Thoracic aorta (tissue), 2 donors: ENCODE data around the gene BEST1. TPM values are rescaled to one million over a fixed set of nuclear protein-coding genes. Genes with fewer than 3 reads are reported as not detected.

Source experiments
- ATAC-seq: fragments of 150-250 bp; one replicate; pipeline ENCODE4 v1.8.0; 2017; ENCODE audit warnings: low read depth; ENCODE audit not compliant: insufficient number of reproducible peaks, low FRiP score
- DNase-seq: peaks from one replicate; pipeline ENCODE4 v3.0.0-alpha.2; 2020; ENCODE audit warnings: low spot score
- H3K27ac ChIP-seq, 2 donors: fragments of 200-600 bp; sonication (generic); 1 replicate in 1 of 2; 2 replicates in 1 of 2; pipeline ENCODE4 v1.5.1; 2016; ENCODE audit warnings: mild to moderate bottlenecking in 2 of 2, moderate library complexity in 2 of 2
- H3K27me3 ChIP-seq: fragments of 200-600 bp; sonication (generic); replicated peaks from 2 replicates; pipeline ENCODE4 v1.6.0; 2016; ENCODE audit warnings: mild to moderate bottlenecking; ENCODE audit not compliant: insufficient read depth
- H3K36me3 ChIP-seq: fragments of 200-600 bp; sonication (generic); one replicate; pipeline ENCODE4 v1.5.1; 2016
- H3K4me1 ChIP-seq, 2 donors: fragments of 200-600 bp; sonication (generic); 1 replicate in 1 of 2; 2 replicates in 1 of 2; pipeline versions ENCODE4 v1.5.1 to v1.6.0; 2016; ENCODE audit warnings: low read depth in 2 of 2, mild to moderate bottlenecking in 1 of 2; ENCODE audit not compliant: control insufficient read depth in 1 of 2
- H3K4me3 ChIP-seq: fragments of 200-600 bp; sonication (generic); 2 replicates; pipeline ENCODE4 v1.5.1; 2016; ENCODE audit warnings: mild to moderate bottlenecking
- H3K9me3 ChIP-seq: fragments of 200-600 bp; sonication (generic); 2 replicates; pipeline ENCODE4 v1.5.1; 2016
- CTCF ChIP-seq: fragments of 200-600 bp; sonication (generic); IDR thresholded peaks from one replicate; pipeline ENCODE4 v1.5.1; 2019; ENCODE audit warnings: antibody characterized with exemption
- total RNA-seq, 2 donors: library from RNA; depleted of rRNA; stranded (reverse); fragments of >200 nt; gene quantifications; one replicate each; pipeline versions ENCODE4 v1.1.0 to v1.2.3, GENCODE V29; 2016

The BEST1 gene
- total RNA-seq, 2 donors from 2014 or later: 4.7 to 8.0 TPM

- H3K4me3 ChIP-seq: peak overlapping the region; percentile 63
- H3K27me3 ChIP-seq: no peaks in the 10 kb centered on the region
- no peaks in the 10 kb centered on the region for H3K36me3 ChIP-seq
- peak overlapping the region; percentile 98 to 99 for H3K27ac ChIP-seq
- DNase-seq: no peak
- peaks cover 54 to 95% of the 10 kb centered on the region in 2 donors for H3K4me1 ChIP-seq
- peak; percentile 13 for ATAC-seq
- H3K9me3 ChIP-seq: no peaks in the 10 kb centered on the region
- no peak for TF ChIP-seq CTCF
Measured at GRCh38 chr11:61972672-61973475, 22.7 kb downstream of the BEST1 start.

GRCh38 chr11:61973476-61974162 is 23.5 kb downstream of the BEST1 start:
- no peak for TF ChIP-seq CTCF
- H3K9me3 ChIP-seq: no peaks in the 10 kb centered on the region
- no peak for ATAC-seq
- H3K27me3 ChIP-seq: no peaks in the 10 kb centered on the region
- H3K36me3 ChIP-seq: no peaks in the 10 kb centered on the region
- H3K4me1 ChIP-seq: peaks cover 61 to 96% of the 10 kb centered on the region in 2 donors
- H3K4me3 ChIP-seq: peak overlapping the region; percentile 13
- H3K27ac ChIP-seq: peak overlapping the region; percentile 98 to 99
- DNase-seq: no peak

DNA sequence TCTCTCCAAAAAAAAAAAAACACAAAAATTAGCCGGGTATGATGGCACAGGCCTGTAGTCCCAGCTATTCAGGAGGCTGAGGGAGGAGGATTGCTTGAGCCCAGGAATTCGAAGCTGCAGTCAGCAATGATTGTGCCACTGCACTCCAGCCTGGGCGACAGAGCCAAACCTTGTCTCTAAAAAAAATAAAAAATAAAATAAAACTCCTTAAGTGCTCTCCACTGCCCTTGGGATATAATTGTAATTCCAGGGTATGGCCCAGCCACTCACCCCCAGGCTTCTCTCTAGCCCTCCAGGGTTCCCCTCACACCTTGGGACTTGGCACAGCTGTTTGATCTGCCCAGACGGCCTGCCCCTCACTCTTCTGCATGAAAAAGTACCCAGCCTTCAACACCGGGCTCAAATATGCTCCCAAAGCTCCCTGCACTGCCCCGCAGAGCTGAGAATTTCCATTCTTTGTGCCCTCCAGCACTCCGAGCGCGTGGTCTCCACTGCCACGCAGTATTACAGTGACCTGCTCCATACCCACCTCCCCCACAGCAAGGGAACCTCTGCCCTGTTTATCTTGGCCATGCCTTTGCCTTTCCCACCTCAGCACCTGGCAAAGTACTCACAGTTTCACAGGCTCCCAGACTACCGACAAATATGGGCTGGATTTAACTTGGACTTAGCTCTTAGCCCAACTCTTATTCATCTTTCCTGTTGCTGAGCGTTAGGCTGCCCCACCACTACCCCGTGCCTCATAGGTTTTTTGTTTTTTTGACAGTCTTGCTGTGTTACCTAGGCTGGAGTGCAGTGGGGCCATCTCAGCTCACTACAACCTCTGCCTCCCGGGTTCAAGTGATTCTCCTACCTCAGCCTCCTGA is 24.8 kb downstream of the BEST1 start:
- Histone ChIP-seq H3K36me3 (no peaks in the 10 kb centered on the region), H3K4me1 (peaks cover 55 to 91% of the 10 kb centered on the region in 2 donors), H3K9me3 (no peaks in the 10 kb centered on the region), H3K27me3 (no peaks in the 10 kb centered on the region), H3K4me3 (peak overlapping the region; percentile 0), H3K27ac (peak overlapping the region; percentile 98 to 99)
- DNase-seq: no peak
- no peak for TF ChIP-seq CTCF
- ATAC-seq: peak; percentile 21

GRCh38 chr11:61975638-61976419 is 25.7 kb downstream of the BEST1 start:
- peaks cover 49 to 84% of the 10 kb centered on the region in 2 donors for H3K4me1 ChIP-seq
- peak overlapping the region; percentile 0 for H3K4me3 ChIP-seq
- peak overlapping the region; percentile 98 to 99 for H3K27ac ChIP-seq
- H3K9me3 ChIP-seq: no peaks in the 10 kb centered on the region
- ATAC-seq (no peak), DNase-seq (no peak)
- no peaks in the 10 kb centered on the region for H3K27me3 ChIP-seq
- no peaks in the 10 kb centered on the region for H3K36me3 ChIP-seq
- no peak for TF ChIP-seq CTCF
